K562 (cell line): Measurements from ENCODE around the gene PLA1A. TPM values are rescaled to one million over a fixed set of nuclear protein-coding genes. Genes with fewer than 3 reads are reported as not detected.

ENCODE experiments used
- BACH1 ChIP-seq: fragments of 200-800 bp; sonication (Bioruptor generic); IDR thresholded peaks from 2 replicates; pipeline ENCODE4 v1.6.1; 2016; ENCODE audit warnings: missing genetic modification characterization, missing compliant biosample characterization
- CTBP1 ChIP-seq: fragments of 450-650 bp; IDR thresholded peaks from 2 replicates; pipeline ENCODE4 v1.6.1; 2016; ENCODE audit warnings: borderline replicate concordance
- HNRNPK ChIP-seq: fragments of 200-400 bp; formaldehyde crosslinking; IDR thresholded peaks from one replicate; pipeline ENCODE4 v1.6.1; 2018; ENCODE audit warnings: mild to moderate bottlenecking, low read depth, low read length; ENCODE audit not compliant: poor library complexity, severe bottlenecking
- SNRNP70 ChIP-seq: fragments of 200-400 bp; formaldehyde crosslinking; optimal IDR thresholded peaks from 2 replicates; pipeline ENCODE3; 2017; ENCODE audit warnings: low read depth, low read length
- TRIM28 ChIP-seq: fragments of 450-650 bp; IDR thresholded peaks from 2 replicates; pipeline ENCODE4 v1.6.1; 2017
- ZEB2 ChIP-seq: fragments of 450-650 bp; IDR thresholded peaks from 2 replicates; pipeline ENCODE4 v1.6.1; 2016
- ZNF57 ChIP-seq: fragments of 450-650 bp; formaldehyde crosslinking; IDR thresholded peaks from 2 replicates; pipeline ENCODE4 v1.4.0; 2020; ENCODE audit warnings: mild to moderate bottlenecking, moderate library complexity
- ZNF589 ChIP-seq: fragments of 200-800 bp; sonication (Bioruptor generic); IDR thresholded peaks from 2 replicates; pipeline ENCODE4 v1.6.1; 2016; ENCODE audit warnings: low read depth, missing genetic modification characterization, missing compliant biosample characterization
- polyA plus RNA-seq, 8 experiments: library from polyadenylated mRNA; depleted of rRNA in 4 of 8; stranded (reverse) in 5 of 8; unstranded in 3 of 8; fragments of >200 nt; fragmentation: Nextera tagmentation in 2 of 8; fragmentation: Illumina TruSeq in 1 of 8; extraction: Ambion mirVana in 2 of 8; extraction: Trizol in 1 of 8; gene quantifications; 2 replicates each; pipeline versions ENCODE4 v1.2.1 to v1.2.3, GENCODE V29; 2011 to 2014; ENCODE audit warnings: inconsistent platforms in 1 of 8, missing spikeins in 1 of 8
- total RNA-seq, 7 experiments: library from RNA; depleted of rRNA in 6 of 7; stranded (reverse); fragments of >200 nt in 6 of 7; fragmentation: Illumina TruSeq in 2 of 7; extraction: Trizol in 2 of 7; gene quantifications; 2 replicates each; pipeline versions ENCODE4 v1.2.1 to v1.2.3, GENCODE V29; 2011 to 2021; ENCODE audit warnings: low replicate concordance in 1 of 7
- TF ChIP-seq, protein P1 (sequence below): fragments of 200-800 bp; sonication (Bioruptor generic); IDR thresholded peaks from 2 replicates; pipeline ENCODE4 v1.6.1; 2017; ENCODE audit warnings: missing genetic modification characterization, missing compliant biosample characterization
- TF ChIP-seq, protein P2 (sequence below): sonication (generic); formaldehyde crosslinking; IDR thresholded peaks from 2 replicates; pipeline ENCODE4 v1.8.1; 2023; ENCODE audit warnings: mild to moderate bottlenecking, missing genetic modification reagents
- TF ChIP-seq, protein P3 (sequence below): fragments of 250-450 bp; sonication (Bioruptor Pico); IDR thresholded peaks from 2 replicates; pipeline ENCODE4 v1.5.0; 2020; ENCODE audit warnings: mild to moderate bottlenecking, borderline replicate concordance
- TF ChIP-seq, protein P4 (sequence below), 2 experiments: fragments of 450-650 bp; IDR thresholded peaks; 2 replicates each; pipeline ENCODE4 v1.6.1; 2016
- TF ChIP-seq, protein P5 (sequence below): sonication (generic); formaldehyde crosslinking; IDR thresholded peaks from 2 replicates; pipeline ENCODE4 v1.8.0; 2022; ENCODE audit warnings: missing genetic modification reagents, mild to moderate bottlenecking, borderline replicate concordance

PLA1A gene
- total and polyA plus RNA-seq, 9 of the 15 experiments (the other 6 are each of a cell fraction or from before 2014, with no cell fraction given) = not detected

DNA sequence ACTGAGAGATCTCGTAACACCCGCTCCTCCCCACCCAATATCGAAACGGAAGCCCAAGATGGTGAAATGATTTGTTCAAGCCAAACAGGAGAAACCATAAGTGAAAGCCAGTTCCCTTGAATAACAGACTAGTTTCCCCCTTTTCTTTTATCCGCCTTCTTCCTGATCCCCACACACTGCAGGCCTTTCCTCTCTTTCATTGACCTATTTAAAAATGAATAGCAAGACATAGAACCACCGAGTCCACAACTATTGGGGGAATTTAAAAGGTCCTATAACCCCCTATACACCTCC, 79.9 kb downstream of the PLA1A start (continued):
- TF ChIP-seq, protein P1, sequence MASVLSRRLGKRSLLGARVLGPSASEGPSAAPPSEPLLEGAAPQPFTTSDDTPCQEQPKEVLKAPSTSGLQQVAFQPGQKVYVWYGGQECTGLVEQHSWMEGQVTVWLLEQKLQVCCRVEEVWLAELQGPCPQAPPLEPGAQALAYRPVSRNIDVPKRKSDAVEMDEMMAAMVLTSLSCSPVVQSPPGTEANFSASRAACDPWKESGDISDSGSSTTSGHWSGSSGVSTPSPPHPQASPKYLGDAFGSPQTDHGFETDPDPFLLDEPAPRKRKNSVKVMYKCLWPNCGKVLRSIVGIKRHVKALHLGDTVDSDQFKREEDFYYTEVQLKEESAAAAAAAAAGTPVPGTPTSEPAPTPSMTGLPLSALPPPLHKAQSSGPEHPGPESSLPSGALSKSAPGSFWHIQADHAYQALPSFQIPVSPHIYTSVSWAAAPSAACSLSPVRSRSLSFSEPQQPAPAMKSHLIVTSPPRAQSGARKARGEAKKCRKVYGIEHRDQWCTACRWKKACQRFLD (CRISPR knock-in tag) = peak; percentile 31; the same call in 1 of the 2 replicates
- no peak for TF ChIP-seq ZNF57
- no peak for TF ChIP-seq CTBP1
- no peak for TF ChIP-seq SNRNP70
- TF ChIP-seq, protein P2, sequence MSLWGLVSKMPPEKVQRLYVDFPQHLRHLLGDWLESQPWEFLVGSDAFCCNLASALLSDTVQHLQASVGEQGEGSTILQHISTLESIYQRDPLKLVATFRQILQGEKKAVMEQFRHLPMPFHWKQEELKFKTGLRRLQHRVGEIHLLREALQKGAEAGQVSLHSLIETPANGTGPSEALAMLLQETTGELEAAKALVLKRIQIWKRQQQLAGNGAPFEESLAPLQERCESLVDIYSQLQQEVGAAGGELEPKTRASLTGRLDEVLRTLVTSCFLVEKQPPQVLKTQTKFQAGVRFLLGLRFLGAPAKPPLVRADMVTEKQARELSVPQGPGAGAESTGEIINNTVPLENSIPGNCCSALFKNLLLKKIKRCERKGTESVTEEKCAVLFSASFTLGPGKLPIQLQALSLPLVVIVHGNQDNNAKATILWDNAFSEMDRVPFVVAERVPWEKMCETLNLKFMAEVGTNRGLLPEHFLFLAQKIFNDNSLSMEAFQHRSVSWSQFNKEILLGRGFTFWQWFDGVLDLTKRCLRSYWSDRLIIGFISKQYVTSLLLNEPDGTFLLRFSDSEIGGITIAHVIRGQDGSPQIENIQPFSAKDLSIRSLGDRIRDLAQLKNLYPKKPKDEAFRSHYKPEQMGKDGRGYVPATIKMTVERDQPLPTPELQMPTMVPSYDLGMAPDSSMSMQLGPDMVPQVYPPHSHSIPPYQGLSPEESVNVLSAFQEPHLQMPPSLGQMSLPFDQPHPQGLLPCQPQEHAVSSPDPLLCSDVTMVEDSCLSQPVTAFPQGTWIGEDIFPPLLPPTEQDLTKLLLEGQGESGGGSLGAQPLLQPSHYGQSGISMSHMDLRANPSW (CRISPR knock-in tag) = no peak
- TF ChIP-seq HNRNPK = no peak
- TF ChIP-seq, protein P3, sequence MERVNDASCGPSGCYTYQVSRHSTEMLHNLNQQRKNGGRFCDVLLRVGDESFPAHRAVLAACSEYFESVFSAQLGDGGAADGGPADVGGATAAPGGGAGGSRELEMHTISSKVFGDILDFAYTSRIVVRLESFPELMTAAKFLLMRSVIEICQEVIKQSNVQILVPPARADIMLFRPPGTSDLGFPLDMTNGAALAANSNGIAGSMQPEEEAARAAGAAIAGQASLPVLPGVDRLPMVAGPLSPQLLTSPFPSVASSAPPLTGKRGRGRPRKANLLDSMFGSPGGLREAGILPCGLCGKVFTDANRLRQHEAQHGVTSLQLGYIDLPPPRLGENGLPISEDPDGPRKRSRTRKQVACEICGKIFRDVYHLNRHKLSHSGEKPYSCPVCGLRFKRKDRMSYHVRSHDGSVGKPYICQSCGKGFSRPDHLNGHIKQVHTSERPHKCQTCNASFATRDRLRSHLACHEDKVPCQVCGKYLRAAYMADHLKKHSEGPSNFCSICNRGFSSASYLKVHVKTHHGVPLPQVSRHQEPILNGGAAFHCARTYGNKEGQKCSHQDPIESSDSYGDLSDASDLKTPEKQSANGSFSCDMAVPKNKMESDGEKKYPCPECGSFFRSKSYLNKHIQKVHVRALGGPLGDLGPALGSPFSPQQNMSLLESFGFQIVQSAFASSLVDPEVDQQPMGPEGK (CRISPR knock-in tag) = no peak
- TF ChIP-seq ZNF589 (CRISPR knock-in tag) = no peak
- 0 out of 2 replicates have a peak, but pooled peaks have one; percentile 50 for TF ChIP-seq BACH1 (tag)
- no peak for TF ChIP-seq TRIM28
- TF ChIP-seq, protein P4, sequence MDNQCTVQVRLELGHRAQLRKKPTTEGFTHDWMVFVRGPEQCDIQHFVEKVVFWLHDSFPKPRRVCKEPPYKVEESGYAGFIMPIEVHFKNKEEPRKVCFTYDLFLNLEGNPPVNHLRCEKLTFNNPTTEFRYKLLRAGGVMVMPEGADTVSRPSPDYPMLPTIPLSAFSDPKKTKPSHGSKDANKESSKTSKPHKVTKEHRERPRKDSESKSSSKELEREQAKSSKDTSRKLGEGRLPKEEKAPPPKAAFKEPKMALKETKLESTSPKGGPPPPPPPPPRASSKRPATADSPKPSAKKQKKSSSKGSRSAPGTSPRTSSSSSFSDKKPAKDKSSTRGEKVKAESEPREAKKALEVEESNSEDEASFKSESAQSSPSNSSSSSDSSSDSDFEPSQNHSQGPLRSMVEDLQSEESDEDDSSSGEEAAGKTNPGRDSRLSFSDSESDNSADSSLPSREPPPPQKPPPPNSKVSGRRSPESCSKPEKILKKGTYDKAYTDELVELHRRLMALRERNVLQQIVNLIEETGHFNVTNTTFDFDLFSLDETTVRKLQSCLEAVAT (IDR thresholded peaks at IDR 0.05) = peak in 1 of 2 experiments; percentile 19; a peak in 1 of 4 replicates
- TF ChIP-seq, protein P5, sequence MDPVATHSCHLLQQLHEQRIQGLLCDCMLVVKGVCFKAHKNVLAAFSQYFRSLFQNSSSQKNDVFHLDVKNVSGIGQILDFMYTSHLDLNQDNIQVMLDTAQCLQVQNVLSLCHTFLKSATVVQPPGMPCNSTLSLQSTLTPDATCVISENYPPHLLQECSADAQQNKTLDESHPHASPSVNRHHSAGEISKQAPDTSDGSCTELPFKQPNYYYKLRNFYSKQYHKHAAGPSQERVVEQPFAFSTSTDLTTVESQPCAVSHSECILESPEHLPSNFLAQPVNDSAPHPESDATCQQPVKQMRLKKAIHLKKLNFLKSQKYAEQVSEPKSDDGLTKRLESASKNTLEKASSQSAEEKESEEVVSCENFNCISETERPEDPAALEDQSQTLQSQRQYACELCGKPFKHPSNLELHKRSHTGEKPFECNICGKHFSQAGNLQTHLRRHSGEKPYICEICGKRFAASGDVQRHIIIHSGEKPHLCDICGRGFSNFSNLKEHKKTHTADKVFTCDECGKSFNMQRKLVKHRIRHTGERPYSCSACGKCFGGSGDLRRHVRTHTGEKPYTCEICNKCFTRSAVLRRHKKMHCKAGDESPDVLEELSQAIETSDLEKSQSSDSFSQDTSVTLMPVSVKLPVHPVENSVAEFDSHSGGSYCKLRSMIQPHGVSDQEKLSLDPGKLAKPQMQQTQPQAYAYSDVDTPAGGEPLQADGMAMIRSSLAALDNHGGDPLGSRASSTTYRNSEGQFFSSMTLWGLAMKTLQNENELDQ (CRISPR knock-in tag) = no peak
- 0 out of 2 replicates have a peak, but pooled peaks have one; percentile 16 for TF ChIP-seq ZEB2
- TF ChIP-seq, all 486 proteins: peak for 4
